Hematopoietic multipotent progenitor cell (in vitro differentiated cells): ENCODE measurements around the gene GTPBP10. TPM values are rescaled to one million over a fixed set of nuclear protein-coding genes. Genes with fewer than 3 reads are reported as not detected.

Experiments
- DNase-seq, 3 donors: peaks; one replicate each; pipeline ENCODE4 v3.0.0-alpha.2; 2011 to 2015; ENCODE audit warnings: low read depth in 2 of 3, low spot score in 2 of 3
- total RNA-seq: library from RNA; depleted of rRNA; stranded (reverse); fragments of >200 nt; gene quantifications from one replicate; pipeline ENCODE4 v1.2.3, GENCODE V29; 2012

GTPBP10 gene
- total RNA-seq, 1 donor: 3.8 TPM

DNA sequence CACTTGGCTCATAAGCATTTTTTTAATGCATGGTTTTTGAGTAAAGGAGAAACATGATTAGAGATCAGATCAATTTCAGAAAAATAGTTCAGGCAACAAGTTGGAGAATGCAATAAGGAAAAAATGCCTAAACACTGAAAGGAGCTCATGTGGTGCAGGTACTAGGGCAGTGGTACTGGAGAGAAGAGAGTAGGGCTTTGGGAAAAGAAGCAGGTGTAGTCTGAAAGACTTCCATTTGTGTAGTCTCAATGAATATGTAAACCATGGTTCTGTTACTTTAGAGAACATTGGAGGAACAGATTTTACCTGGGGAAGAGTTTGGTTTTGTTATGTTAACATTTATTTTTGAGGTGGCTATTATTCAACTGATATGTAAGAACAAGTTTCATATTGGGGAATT lies 5.5 kb downstream of the GTPBP10 start:
- no peak for DNase-seq

DNA sequence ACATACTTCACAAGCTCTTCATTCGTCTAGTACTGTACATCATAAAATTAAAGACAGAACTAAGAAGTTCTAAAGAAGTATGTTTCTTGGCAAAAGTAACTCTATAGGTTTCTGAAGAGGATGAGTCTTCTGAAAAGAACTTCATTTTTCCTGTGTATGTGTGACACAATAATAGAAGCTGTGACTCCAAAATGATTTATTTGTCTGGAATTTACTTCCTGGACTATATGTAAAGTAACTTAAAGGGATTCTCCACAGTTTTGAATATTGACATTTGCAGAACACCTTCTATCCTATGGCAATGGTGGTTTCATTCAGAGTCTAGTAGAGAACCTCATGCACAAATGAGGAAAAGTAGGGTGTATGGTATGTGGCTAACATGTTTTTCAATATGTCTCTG lies 36.9 kb downstream of the GTPBP10 start:
- no peak for DNase-seq

DNA sequence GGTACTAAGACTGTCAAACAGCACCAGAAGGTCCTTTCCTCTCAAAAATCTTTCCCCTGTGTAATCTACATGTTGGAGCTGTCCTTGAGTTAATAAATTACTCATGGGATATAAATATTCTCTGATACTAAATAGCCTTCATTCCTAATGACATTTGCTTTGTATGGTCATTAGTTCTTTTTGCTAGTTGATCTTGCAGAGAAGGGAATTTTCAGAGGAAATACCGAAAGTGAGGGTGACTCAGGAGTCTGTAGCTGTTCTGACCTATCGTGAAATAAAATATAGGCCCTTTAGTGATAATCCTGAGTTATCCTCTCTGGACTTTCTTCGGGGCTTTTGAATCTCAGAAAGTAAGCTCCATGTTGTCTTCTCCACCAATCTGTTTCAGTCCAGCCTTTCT lies 37.3 kb downstream of the GTPBP10 start:
- no peak for DNase-seq

DNA sequence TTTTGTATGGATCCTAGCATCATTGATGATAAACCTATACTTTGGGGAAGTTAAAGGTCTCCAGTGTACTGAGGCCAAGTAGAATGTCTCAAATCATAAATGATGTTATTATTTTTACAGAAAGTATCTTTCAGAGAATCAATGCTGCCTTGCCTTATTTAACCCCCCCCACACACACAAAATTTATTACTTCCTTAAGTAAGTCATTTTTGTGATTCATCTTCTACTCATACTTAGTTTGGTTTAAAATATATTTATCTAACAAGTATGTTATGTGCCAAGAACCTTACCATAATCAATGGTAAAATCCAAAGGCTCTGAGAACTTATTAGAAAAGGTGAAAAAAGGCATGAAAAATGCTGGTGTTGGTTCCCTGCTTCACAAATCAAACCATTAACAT lies 37.9 kb downstream of the GTPBP10 start:
- no peak for DNase-seq

DNA sequence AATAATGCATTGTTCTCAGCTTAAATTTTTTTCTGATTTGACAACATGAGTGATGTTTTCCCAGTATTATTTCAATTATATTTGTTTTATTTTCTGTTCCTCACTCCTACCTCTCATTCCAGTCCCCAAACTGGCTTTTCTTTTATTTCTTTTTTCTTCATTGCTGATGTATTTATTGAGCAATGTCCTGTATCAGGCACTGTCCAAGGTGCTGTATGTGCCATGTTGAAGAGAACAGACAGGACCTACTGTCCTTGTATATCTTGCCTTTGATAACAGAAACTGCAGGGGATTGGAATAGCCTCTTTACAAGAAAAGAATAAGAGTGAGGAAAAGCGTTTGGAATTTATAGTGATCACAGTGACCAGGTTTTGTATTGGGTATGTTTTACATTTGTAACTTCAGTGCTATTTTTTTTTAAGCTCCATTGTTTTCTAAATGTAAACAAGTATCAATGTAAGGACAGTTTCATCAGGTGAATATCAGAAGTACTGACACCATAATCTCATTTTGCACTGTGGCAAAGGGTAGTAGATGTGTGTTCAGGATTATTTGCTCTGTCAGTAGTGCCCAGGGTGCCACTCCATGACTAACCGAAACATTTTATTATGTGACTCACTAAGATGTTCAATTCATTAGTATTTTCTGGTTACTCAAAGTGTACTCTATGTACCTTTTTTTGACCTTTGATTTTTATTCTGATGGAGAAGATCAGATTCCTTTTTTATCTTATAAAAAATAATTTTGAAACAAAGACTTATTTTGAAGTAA lies 41.1 kb downstream of the GTPBP10 start:
- no peak for DNase-seq

DNA sequence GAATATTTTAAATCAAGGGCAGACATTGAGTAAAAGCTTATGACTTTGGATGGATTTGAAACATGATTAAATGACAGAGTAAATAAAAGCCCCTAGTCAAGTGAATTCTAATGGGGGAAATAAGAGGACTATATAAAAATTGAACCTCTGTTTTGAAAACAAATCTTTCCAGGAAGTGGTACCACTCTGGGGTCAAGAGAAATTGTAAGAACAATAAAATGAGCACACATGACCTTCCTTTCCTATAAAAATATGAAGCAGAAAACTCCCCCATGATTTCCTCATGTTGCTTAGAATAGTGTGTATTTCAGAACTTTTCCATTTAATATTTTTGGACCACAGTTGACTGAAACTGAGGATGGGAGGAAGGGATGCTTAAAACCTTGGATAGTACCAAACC lies 44.4 kb downstream of the GTPBP10 start:
- DNase-seq: no peak

DNA sequence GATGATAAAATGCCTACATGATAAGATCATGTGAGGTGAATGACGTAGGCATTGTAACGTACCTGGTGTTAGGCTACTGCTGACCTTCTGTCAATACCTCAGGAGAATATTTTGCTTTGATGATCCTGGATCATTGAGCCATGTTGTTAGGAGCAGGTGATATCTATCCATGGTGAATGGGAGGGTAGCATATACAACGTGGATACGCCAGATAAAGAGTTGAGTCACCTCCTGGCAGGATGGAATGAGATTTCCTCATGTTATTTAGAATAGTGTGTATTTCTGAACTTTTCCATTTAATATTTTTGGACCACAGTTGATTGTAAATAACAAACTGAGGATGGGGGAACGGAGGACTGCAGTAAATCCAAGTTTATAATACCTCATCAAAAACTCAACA lies 45.0 kb downstream of the GTPBP10 start:
- no peak for DNase-seq

DNA sequence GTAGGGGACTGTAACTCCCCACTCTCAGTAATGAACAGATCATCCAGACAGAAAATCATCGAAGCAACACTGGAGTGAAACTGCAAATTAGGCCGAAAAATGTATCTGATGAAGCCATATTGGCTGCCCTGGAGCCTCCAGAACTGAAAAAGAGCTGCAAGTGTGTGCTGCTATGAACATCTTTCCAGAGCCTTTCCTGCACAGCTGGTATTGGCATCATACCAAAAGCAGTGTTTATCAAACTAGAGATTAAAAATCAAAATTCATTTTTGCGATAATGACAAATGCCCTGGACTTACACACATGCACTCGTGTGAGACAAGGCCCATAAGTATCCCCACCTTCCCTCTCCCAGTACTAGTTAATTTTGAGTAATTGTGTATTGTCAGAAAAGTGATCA lies 49.9 kb downstream of the GTPBP10 start:
- no peak for DNase-seq

DNA sequence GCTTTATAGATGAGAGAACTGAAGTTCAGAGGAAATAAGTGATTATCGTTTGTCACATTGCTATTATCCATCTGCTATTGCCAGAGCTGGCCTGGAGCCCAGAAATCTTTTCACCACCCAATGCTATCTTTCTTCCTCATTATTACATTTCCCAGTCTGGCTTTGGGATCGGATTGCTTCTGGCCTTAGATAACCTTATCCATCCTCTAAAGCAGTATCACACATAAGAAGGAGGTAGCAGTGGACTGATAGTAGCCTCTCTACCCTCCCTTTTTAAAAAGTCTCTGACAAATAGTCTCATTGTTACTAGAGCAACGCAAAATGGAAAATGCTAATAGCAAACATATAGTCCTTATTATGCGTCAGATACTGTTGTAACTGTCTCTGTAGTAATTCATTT lies 55.5 kb downstream of the GTPBP10 start:
- no peak for DNase-seq

DNA sequence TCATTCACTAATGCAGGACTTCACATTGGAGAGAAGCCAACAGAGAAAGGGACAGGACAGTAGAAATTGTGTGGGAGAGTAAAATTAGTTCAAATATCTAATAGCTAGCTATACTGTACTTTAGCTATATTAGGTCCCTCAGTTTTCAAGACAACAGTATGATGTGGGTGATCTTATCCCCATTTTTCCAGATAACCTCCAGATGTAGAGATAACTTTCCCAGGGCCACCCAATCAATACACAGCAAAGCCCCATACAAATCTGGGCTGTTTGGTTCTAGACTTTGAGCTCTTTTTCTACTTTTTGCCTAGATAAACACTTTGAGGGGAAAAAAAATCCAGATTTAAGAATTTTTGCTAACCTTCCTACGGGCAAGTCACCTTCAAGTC lies 56.3 kb downstream of the GTPBP10 start:
- DNase-seq: no peak

DNA sequence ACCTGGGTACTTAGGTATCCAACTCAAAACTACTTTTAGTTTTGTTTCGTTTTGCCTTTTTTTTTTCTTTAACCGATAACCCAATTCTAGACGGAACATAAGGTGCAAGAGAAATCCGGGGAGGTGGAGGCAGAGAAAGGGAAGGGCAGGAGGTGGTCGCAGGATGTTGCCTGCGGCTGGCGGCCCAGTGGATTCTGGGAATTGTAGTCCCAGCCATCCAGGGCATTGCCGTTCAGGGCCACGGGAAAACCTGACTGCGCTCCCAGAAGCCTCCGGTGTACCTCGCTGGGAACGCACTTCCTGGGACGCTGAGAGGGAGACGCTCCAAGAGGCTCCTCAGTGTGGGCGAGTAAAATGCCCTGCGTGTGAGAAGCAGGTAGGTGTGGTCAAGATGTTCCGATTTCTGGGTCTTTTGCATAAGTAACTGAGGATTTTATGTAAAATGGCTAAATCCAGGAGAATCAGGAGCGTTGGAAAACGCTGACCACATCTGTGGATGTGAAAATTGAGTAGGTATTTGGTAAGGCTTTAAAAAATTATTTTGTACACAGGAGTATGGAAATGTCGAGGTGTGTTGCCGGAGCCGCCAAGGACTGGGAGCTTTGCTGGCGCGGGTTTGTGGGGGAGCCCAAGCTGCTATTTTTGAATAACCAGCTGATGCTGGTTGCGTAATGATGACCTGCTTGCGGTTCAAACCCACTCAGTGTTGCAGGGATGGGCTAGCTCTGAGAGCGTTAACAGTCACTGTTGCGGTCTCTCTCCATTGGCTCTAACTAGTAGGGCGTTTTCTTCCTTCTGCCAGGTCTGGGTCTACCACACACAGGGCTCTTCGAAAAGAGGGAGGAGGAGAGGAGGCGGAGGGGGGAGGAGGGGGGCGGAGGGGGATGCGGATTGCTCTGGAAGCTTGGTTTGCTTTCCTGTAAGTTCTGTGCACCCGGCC lies 56.9 kb downstream of the GTPBP10 start, which contains the start of gene CLDN12:
TSS of gene CLDN12 (plus strand) at position 288 of the 940 bp plus-strand sequence. CDS start 9,216 bp downstream, outside the sequence.
- DNase-seq: peak; percentile 48 to 97 (median 95)

DNA sequence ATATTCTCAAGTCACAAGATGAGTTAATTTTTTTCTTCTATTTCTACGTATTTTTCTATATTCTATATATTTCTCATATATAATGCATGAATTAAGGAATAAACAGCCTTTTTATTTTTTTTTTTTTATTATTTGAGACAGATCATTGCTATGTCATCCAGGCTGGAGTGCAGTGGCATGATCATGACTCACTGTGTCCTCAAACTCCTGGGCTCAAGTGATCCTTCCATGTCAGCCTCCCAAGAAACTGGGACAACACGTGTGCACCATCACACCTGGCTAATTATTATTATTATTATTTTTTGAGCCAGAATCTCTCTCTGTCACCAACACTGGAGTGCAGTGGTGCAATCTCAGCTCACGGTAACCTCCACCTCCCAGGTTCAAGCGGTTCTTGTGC lies 58.3 kb downstream of the GTPBP10 start:
- DNase-seq: no peak

DNA sequence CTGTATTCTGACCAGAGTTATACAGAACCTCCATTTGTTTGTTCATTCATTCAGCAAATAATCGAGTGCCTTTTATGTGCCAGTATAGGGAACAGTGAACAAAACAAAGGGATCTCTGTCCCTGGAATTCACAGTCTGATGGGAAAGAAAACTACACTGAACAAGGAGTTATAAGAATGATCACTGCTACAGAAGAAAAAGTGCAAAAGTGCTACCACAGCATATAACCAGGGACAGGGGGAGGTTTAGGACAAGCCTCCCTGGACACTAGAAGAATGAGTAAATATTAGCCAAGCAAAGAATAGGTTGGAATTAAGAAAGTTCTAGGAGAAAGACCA lies 60.9 kb downstream of the GTPBP10 start:
- DNase-seq: no peak

DNA sequence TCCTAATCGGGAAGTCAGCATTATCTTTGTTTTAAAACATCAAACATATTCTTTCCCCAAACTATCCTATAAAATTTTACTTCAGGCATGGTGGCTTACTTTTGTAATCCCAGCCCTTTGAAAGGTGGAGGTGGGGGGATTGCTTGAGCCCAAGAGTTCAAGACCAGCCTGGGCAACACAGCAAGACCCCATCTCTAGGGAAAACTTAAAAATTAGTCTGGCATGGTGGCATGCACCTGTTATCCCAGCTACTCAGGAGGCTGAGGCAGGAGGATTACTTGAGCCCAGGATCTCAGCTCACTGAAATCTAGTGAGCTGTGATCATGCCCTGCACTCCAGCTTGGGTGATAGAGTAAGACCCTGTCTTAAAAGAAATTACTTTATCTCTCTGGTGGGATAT lies 61.6 kb downstream of the GTPBP10 start:
- DNase-seq: no peak

DNA sequence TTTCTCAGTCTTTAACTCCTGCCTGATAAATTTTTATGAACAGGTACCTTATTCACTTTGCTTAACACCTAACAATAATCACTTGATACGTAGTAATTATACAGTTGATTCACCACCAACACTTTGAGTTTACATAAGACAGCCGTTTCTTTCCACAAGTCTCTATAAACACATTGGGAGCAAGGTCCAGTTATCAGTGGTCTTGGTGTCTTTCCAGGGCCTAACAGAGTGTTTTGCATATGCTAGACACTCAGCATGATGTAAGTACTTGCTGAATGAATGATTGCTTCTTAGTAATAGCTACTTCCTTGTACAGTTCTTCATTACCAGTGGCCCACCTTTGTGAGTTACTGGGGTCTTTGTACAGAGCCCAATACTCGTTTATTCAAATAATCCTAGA lies 63.2 kb downstream of the GTPBP10 start:
- DNase-seq: no peak

DNA sequence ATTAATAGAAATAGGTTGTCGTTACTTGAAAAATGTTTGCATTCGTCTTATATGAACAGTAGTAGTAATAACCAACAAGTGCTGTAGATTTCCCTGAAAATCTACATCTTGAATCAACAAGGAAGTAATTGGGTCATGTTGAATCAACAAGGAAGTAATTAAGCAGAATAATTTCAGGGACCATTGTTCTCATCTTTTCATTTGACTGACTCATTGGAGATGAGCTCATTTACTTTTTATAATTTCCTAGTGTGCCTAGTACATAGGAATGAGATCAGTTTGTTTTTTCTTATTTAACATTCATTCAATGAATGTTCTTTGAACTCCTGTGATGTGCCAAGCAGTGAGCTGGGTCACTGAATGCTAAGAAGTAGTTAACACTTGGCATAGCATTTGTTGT lies 65.0 kb downstream of the GTPBP10 start:
- no peak for DNase-seq

DNA sequence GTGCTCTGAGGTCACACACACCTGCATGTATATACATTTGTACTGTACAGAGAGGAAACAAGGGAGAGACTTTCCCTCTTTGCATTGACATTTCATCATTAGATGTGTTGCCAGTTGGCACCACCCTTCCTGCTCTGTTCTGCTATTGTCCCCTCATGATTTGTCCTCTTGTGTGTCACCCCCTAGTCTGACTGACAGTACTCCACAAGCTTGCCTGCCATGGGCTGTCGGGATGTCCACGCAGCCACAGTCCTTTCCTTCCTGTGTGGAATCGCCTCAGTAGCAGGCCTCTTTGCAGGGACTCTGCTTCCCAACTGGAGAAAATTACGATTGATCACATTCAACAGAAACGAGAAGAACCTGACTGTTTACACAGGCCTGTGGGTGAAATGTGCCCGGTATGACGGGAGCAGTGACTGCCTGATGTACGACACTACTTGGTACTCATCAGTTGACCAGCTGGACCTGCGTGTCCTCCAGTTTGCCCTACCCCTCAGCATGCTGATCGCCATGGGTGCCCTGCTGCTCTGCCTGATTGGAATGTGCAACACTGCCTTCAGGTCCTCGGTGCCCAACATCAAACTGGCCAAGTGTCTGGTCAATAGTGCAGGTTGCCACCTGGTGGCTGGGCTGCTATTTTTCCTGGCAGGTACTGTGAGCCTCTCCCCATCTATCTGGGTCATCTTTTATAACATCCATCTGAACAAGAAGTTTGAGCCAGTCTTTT lies 66.1 kb downstream of the GTPBP10 start:
- peak in 1 of 3 donors; percentile 19 for DNase-seq

DNA sequence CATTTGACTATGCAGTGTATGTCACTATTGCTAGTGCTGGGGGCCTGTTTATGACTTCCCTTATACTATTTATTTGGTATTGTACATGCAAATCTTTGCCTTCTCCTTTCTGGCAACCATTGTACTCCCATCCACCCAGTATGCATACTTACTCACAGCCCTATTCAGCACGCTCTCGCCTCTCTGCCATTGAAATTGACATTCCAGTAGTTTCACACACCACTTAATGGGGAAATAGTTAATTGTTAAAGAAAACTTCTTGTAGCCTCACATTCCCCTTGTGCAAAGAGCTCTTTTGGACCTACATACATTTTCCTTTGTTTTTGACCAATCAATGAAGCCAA lies 66.6 kb downstream of the GTPBP10 start:
- DNase-seq: no peak

DNA sequence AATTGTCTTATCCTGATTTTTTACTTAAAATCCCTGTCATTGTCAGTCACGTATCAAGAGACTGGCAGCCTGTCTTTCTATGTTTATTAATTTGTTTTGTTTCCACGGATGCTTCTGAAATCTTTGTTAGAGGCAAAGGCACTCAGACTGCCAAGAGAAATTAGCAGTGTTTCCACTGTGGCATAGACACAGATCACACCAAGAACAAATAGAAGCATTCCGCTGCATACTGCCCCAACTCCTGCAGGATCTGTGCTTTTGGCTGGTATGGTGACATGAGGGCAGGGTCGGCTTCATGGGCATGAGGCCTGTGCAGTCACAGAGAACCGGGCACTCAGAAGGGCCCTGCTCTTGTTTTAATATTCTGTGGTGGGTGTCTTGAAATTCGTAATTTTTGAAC lies 75.1 kb downstream of the GTPBP10 start:
- DNase-seq: no peak

DNA sequence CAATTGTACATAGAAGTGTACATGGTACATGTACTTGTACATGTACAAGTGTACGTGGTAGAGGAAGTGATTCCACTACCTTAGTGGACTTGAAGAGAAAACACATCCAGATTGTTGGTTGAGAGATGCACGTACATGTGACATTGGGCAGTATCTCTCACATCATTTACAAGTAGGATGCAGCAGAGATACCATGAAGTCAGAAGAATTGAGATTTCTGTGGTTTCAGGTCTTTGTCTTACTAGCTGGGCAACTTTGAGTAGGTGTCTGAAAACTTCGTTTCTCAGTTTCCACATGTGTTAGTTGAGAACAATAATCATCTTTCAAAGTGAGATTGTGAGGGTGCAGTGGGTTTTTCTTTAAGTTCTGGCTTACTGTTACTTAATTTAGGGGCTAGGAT lies 78.2 kb downstream of the GTPBP10 start:
- DNase-seq: no peak

DNA sequence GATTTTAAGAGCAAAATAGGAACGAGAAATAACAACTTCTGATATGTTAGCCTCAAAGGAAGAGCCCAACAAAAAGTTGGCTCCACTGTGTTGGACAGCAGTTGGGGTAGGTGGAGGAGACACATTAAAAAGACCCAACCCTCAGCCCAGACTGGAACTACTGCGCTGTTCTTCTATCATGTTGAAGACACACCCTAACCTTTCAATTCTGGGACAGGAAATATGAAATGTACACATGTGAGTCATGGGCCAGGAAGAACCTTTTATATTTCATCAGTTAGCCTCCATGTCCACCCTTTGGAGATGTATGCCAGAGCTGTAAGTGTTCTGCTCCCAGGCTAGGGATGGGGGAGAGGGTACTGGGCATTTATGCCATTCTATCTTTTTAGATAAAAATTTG lies 78.9 kb downstream of the GTPBP10 start:
- no peak for DNase-seq
